ENCODE measurements around the gene PAQR5. TPM values are rescaled to one million over a fixed set of nuclear protein-coding genes. Genes with fewer than 3 reads are reported as not detected.

Gene PAQR5
- total and polyA plus RNA-seq, 2 donors from 2014 or later = 32.7 to 51.3 TPM

DNA sequence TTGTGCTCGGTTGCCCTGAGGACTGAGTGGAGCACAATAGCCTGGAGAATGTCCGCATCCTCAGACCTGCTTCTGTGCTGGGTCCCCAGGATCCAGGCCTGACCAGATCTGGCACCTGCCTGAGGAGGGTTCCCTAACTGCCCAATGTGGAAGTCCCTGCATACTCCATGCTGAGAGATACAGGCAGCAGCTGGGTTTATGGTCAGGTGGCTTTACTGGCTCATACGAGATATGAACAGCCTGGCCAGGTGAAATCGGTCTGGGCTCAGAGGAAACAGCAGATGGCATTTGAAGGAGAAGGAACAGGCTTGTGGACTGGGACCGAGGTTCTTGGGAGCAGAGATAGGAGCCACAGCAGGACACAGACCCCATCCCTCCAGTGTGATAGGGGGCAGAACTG lies 97.3 kb downstream of the PAQR5 start:
- Histone ChIP-seq H3K4me1 (ENCODE audit: control insufficient read depth in 2 of 3, insufficient read depth in 2 of 3, low read depth in 1 of 3, low read length in 3 of 3) (peaks cover 0 to 22% (median 22%) of the 10 kb centered on the region in 3 donors), H3K27ac (ENCODE audit: low read depth in 2 of 2, low read length in 2 of 2) (no peak overlapping the region), H3K9me3 (ENCODE audit: control insufficient read depth in 2 of 3, insufficient read depth in 1 of 3, low read length in 3 of 3) (no peaks in the 10 kb centered on the region), H3K9ac (ENCODE audit: low read length in 3 of 3) (no peak overlapping the region), H3K36me3 (ENCODE audit: control insufficient read depth in 2 of 3, insufficient read depth in 3 of 3, low read length in 3 of 3) (peaks cover 0 to 37% (median 15%) of the 10 kb centered on the region in 3 donors), H3K4me3 (ENCODE audit: low read length in 3 of 3) (no peak overlapping the region), H3K27me3 (ENCODE audit: control insufficient read depth, insufficient read depth, low read length) (no peaks in the 10 kb centered on the region)
- no peak for DNase-seq
- no peak for FAIRE-seq
- TF ChIP-seq, protein P1, sequence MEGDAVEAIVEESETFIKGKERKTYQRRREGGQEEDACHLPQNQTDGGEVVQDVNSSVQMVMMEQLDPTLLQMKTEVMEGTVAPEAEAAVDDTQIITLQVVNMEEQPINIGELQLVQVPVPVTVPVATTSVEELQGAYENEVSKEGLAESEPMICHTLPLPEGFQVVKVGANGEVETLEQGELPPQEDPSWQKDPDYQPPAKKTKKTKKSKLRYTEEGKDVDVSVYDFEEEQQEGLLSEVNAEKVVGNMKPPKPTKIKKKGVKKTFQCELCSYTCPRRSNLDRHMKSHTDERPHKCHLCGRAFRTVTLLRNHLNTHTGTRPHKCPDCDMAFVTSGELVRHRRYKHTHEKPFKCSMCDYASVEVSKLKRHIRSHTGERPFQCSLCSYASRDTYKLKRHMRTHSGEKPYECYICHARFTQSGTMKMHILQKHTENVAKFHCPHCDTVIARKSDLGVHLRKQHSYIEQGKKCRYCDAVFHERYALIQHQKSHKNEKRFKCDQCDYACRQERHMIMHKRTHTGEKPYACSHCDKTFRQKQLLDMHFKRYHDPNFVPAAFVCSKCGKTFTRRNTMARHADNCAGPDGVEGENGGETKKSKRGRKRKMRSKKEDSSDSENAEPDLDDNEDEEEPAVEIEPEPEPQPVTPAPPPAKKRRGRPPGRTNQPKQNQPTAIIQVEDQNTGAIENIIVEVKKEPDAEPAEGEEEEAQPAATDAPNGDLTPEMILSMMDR (IDR thresholded peaks at IDR 0.05; ENCODE audit: borderline replicate concordance, extremely low read depth, insufficient read depth) = no peak
- intact Hi-C loops (cut with DNase I) = loop anchor here (10.0 kb wide), 1 partner anchor 341 kb away; no protein-coding TSS in a partner anchor

DNA sequence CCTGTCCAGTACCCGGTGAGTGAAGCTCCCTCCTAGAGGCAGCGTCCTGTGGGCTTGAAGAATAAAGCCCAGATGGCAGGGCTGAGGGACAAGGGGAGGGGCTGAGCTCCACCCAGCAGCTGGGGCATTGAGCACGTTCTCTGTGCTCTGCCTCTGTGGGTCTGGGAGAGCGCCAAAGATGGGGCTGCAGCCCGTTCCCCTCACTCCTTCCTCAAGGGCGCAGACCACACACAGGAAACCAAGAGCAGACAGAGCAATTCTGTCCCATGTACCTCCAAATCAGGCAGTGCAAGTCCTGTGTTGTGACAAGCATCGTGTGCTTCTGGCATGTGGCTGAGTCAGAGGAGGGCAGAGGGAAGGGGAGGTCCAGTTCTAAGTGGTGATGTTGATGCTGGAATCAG lies 99.8 kb downstream of the PAQR5 start:
- no peak overlapping the region for H3K4me3 ChIP-seq (ENCODE audit: low read length in 3 of 3)
- H3K36me3 ChIP-seq (ENCODE audit: control insufficient read depth in 2 of 3, insufficient read depth in 3 of 3, low read length in 3 of 3) = peaks cover 0 to 40% (median 15%) of the 10 kb centered on the region in 3 donors
- DNase-seq = no peak
- H3K9ac ChIP-seq (ENCODE audit: low read length in 3 of 3) = no peak overlapping the region
- no peaks in the 10 kb centered on the region for H3K27me3 ChIP-seq (ENCODE audit: control insufficient read depth, insufficient read depth, low read length)
- TF ChIP-seq, protein P1 (IDR thresholded peaks at IDR 0.05; ENCODE audit: borderline replicate concordance, extremely low read depth, insufficient read depth) = no peak
- H3K9me3 ChIP-seq (ENCODE audit: control insufficient read depth in 2 of 3, insufficient read depth in 1 of 3, low read length in 3 of 3) = no peaks in the 10 kb centered on the region
- FAIRE-seq = no peak
- peaks cover 0 to 13% (median 7%) of the 10 kb centered on the region in 3 donors for H3K4me1 ChIP-seq (ENCODE audit: control insufficient read depth in 2 of 3, insufficient read depth in 2 of 3, low read depth in 1 of 3, low read length in 3 of 3)
- intact Hi-C loops (cut with DNase I) = loop anchor here (10.0 kb wide), 1 partner anchor 344 kb away; no protein-coding TSS in a partner anchor
- no peak overlapping the region for H3K27ac ChIP-seq (ENCODE audit: low read depth in 2 of 2, low read length in 2 of 2)

DNA sequence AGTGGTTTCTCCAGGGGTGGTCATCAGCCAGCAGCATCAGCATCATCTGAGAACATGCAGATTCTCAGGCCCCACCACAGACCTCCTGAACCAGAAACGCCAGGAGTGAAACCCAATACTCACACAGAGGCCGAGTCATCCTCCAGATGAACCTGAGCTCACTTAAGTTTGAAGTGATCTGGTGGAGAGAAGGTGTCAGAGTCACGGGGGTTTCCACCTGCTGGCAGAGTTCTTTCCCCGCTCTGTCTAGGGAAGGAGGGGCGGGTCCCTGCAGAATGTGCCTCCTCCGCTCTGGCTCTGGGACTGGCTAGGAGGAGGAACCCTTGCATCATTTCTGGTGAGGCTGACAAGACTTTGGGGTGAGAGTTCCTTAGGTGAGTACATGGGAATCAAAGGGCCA lies 102.1 kb downstream of the PAQR5 start:
- intact Hi-C loops (cut with DNase I) = no loop called here

More for the DNA sequence above, 102.1 kb downstream of the PAQR5 start:
- Histone ChIP-seq H3K4me1 (ENCODE audit: control insufficient read depth in 2 of 3, insufficient read depth in 2 of 3, low read depth in 1 of 3, low read length in 3 of 3) (no peaks in the 10 kb centered on the region), H3K4me3 (ENCODE audit: low read length in 3 of 3) (no peak overlapping the region), H3K9me3 (ENCODE audit: control insufficient read depth in 2 of 3, insufficient read depth in 1 of 3, low read length in 3 of 3) (no peaks in the 10 kb centered on the region), H3K27me3 (ENCODE audit: control insufficient read depth, insufficient read depth, low read length) (no peaks in the 10 kb centered on the region), H3K36me3 (ENCODE audit: control insufficient read depth in 2 of 3, insufficient read depth in 3 of 3, low read length in 3 of 3) (peaks cover 0 to 46% (median 20%) of the 10 kb centered on the region in 3 donors), H3K9ac (ENCODE audit: low read length in 3 of 3) (no peak overlapping the region), H3K27ac (ENCODE audit: low read depth in 2 of 2, low read length in 2 of 2) (no peak overlapping the region)
- TF ChIP-seq, protein P1 (IDR thresholded peaks at IDR 0.05; ENCODE audit: borderline replicate concordance, extremely low read depth, insufficient read depth) = no peak
- FAIRE-seq (no peak), DNase-seq (no peak)
